Thoracic aorta (tissue), 2 donors: ENCODE data around the gene CLEC17A. TPM values are rescaled to one million over a fixed set of nuclear protein-coding genes. Genes with fewer than 3 reads are reported as not detected.
"Not testable (repeated sequence)": the region's sequence is repeated elsewhere in the genome, so short reads cannot be mapped to it uniquely, and the experiment has no call there.

Experiments
- ATAC-seq: fragments of 150-250 bp; one replicate; pipeline ENCODE4 v1.8.0; 2017; ENCODE audit warnings: low read depth; ENCODE audit not compliant: insufficient number of reproducible peaks, low FRiP score
- DNase-seq: peaks from one replicate; pipeline ENCODE4 v3.0.0-alpha.2; 2020; ENCODE audit warnings: low spot score
- H3K27ac ChIP-seq, 2 donors: fragments of 200-600 bp; sonication (generic); 1 replicate in 1 of 2; 2 replicates in 1 of 2; pipeline ENCODE4 v1.5.1; 2016; ENCODE audit warnings: mild to moderate bottlenecking in 2 of 2, moderate library complexity in 2 of 2
- H3K27me3 ChIP-seq: fragments of 200-600 bp; sonication (generic); replicated peaks from 2 replicates; pipeline ENCODE4 v1.6.0; 2016; ENCODE audit warnings: mild to moderate bottlenecking; ENCODE audit not compliant: insufficient read depth
- H3K36me3 ChIP-seq: fragments of 200-600 bp; sonication (generic); one replicate; pipeline ENCODE4 v1.5.1; 2016
- H3K4me1 ChIP-seq, 2 donors: fragments of 200-600 bp; sonication (generic); 1 replicate in 1 of 2; 2 replicates in 1 of 2; pipeline versions ENCODE4 v1.5.1 to v1.6.0; 2016; ENCODE audit warnings: low read depth in 2 of 2, mild to moderate bottlenecking in 1 of 2; ENCODE audit not compliant: control insufficient read depth in 1 of 2
- H3K4me3 ChIP-seq: fragments of 200-600 bp; sonication (generic); 2 replicates; pipeline ENCODE4 v1.5.1; 2016; ENCODE audit warnings: mild to moderate bottlenecking
- H3K9me3 ChIP-seq: fragments of 200-600 bp; sonication (generic); 2 replicates; pipeline ENCODE4 v1.5.1; 2016
- CTCF ChIP-seq: fragments of 200-600 bp; sonication (generic); IDR thresholded peaks from one replicate; pipeline ENCODE4 v1.5.1; 2019; ENCODE audit warnings: antibody characterized with exemption
- total RNA-seq, 2 donors: library from RNA; depleted of rRNA; stranded (reverse); fragments of >200 nt; gene quantifications; one replicate each; pipeline versions ENCODE4 v1.1.0 to v1.2.3, GENCODE V29; 2016

CLEC17A gene
- total RNA-seq, 2 donors from 2014 or later, result not detected

- H3K4me1 ChIP-seq, result no peaks in the 10 kb centered on the region
- H3K9me3 ChIP-seq, result no peaks in the 10 kb centered on the region
- ATAC-seq (no peak), DNase-seq (no peak)
- H3K4me3 ChIP-seq, result no peak overlapping the region
- H3K27ac ChIP-seq, result no peak overlapping the region
- no peaks in the 10 kb centered on the region for H3K27me3 ChIP-seq
- TF ChIP-seq CTCF, result no peak
- no peaks in the 10 kb centered on the region for H3K36me3 ChIP-seq
Measured at GRCh38 chr19:14542711-14543328, 40.1 kb upstream of the CLEC17A start.

- ATAC-seq (no peak), DNase-seq (no peak)
- Histone ChIP-seq H3K9me3 (no peaks in the 10 kb centered on the region), H3K4me3 (no peak overlapping the region), H3K36me3 (peaks cover 6% of the 10 kb centered on the region), H3K4me1 (no peaks in the 10 kb centered on the region), H3K27me3 (no peaks in the 10 kb centered on the region), H3K27ac (no peak overlapping the region)
- TF ChIP-seq CTCF, result no peak
Measured at GRCh38 chr19:14544047-14544446, 38.8 kb upstream of the CLEC17A start.

GRCh38 chr19:14544977-14545715 lies 37.7 kb upstream of the CLEC17A start:
- Histone ChIP-seq H3K4me3 (no peak overlapping the region), H3K9me3 (no peaks in the 10 kb centered on the region), H3K4me1 (no peaks in the 10 kb centered on the region), H3K27ac (no peak overlapping the region), H3K27me3 (no peaks in the 10 kb centered on the region), H3K36me3 (peaks cover 8% of the 10 kb centered on the region)
- no peak for ATAC-seq
- DNase-seq, result no peak
- no peak for TF ChIP-seq CTCF

GRCh38 chr19:14545716-14546082 lies 37.2 kb upstream of the CLEC17A start:
- TF ChIP-seq CTCF, result no peak
- DNase-seq (no peak), ATAC-seq (no peak)
- no peaks in the 10 kb centered on the region for H3K9me3 ChIP-seq
- H3K27me3 ChIP-seq, result no peaks in the 10 kb centered on the region
- no peak overlapping the region for H3K27ac ChIP-seq
- no peaks in the 10 kb centered on the region for H3K4me1 ChIP-seq
- H3K36me3 ChIP-seq, result peaks cover 8% of the 10 kb centered on the region
- H3K4me3 ChIP-seq, result no peak overlapping the region

- TF ChIP-seq CTCF, result no peak
- DNase-seq (no peak), ATAC-seq (no peak)
- Histone ChIP-seq H3K4me3 (no peak overlapping the region), H3K4me1 (no peaks in the 10 kb centered on the region), H3K36me3 (peaks cover 8% of the 10 kb centered on the region), H3K27ac (no peak overlapping the region), H3K27me3 (no peaks in the 10 kb centered on the region), H3K9me3 (no peaks in the 10 kb centered on the region)
Measured at GRCh38 chr19:14550201-14550754, 32.6 kb upstream of the CLEC17A start.

- not testable (repeated sequence) for H3K36me3 ChIP-seq, H3K27me3 ChIP-seq, H3K4me3 ChIP-seq, H3K4me1 ChIP-seq, DNase-seq, ATAC-seq, H3K27ac ChIP-seq, H3K9me3 ChIP-seq
Measured at GRCh38 chr19:14551134-14552005, 31.5 kb upstream of the CLEC17A start.

GRCh38 chr19:14552006-14552360 lies 30.9 kb upstream of the CLEC17A start:
- DNase-seq, H3K9me3 ChIP-seq, H3K27ac ChIP-seq, H3K27me3 ChIP-seq, H3K4me3 ChIP-seq, H3K4me1 ChIP-seq, ATAC-seq, H3K36me3 ChIP-seq: not testable (repeated sequence)
